ENCODE data around the gene KRTAP10-8.
"Not testable (repeated sequence)": the region's sequence is repeated elsewhere in the genome, so short reads cannot be mapped to it uniquely, and the experiment has no call there.

Gene KRTAP10-8

DNA sequence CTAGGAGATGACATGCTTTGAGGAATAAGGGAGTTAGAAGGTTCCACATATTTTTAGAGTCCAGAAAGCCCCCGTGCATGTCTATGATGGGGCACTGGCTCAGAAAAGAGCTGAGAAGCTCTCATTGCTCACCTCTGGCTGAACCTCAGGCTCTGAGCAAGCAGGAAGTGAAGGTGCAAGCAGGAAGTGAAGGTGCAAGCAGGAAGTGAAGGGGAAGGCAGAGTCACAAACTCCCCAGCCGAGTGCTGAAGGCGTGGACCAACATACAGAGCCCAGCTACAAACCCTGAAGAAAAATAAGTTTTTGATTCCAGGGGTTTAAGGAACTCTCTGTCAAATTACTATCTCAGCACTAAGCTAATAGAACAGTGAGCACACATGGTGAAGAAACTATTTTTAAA is 7.0 kb downstream of the KRTAP10-8 start:
- peak; percentile 69 for DNase-seq

DNA sequence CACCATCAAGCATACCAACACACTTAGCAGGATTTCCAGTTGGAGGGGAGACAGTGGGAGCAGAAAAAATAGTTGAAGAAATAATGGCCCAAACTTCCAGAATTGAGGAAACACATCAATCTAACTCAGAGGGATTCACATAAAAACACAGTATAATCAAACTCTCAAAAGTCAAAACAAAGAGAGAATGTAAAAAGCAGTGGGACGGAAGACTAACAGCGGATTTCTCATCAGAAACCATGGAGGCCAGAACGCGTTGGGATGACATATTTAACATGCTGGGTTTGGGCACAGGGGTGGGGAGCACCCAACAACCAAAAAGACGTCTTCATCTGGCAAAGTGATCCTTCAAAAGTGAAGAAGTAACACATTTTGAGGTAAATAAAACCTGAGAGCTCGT is 8.0 kb downstream of the KRTAP10-8 start:
- no peak for DNase-seq

DNA sequence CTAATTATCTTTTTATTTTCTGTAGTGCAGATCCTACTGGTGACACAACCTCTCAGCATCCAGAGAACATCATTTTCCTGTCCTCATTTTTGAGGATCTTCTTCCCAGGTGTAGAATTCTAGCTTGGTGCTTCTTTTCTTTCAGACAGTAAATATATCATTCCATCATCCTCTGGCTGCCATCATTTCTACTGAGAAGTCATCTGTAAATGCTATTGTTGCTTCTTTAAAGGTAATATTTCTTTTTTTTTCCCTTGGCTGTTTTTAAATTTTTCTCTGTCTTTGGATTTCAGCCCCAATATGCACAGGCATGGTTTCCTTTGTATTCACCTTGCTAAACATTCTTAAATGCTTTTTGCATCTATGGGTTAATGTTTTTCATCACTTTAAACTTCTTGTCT is 11.7 kb downstream of the KRTAP10-8 start:
- no peak for DNase-seq

DNA sequence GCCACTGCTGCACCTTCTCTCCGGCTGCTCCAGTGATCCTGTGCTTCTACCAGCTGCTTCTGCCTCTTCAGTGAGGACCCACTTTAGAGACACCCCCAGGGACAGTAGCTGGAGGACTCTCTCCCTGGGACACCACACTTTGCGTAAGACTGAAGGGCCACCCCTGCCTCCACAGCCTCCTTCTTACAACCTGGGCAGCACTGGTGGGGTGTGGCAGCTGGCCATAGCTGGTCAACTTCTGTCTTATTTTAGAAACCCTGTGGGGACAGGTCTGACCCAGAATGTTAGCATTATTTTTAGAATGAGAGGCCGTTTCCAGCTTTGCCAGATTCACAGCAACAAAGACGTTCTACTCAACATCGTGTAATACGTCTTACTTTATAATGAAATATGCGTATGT is 13.9 kb downstream of the KRTAP10-8 start:
- no peak for DNase-seq

DNA sequence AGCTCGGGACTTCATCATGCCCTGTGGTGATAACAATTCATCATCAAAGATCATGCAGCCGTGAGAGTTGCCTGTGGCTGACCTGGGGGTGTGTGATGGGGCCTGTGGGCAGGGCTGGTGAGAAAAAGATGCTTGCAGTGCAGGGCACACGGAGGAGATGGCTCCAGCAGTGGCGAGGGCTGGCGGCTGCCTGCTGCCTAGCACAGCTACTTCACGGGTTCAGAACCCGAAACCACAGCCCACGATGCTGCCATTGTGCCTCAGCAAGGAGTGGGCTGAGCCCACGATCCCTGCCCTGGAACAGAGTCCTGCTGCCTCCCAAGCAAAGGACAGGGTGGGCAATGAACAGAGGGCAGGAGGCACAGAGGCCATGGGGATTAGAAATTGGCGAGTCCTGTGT is 14.4 kb downstream of the KRTAP10-8 start:
- DNase-seq = peak; percentile 29

DNA sequence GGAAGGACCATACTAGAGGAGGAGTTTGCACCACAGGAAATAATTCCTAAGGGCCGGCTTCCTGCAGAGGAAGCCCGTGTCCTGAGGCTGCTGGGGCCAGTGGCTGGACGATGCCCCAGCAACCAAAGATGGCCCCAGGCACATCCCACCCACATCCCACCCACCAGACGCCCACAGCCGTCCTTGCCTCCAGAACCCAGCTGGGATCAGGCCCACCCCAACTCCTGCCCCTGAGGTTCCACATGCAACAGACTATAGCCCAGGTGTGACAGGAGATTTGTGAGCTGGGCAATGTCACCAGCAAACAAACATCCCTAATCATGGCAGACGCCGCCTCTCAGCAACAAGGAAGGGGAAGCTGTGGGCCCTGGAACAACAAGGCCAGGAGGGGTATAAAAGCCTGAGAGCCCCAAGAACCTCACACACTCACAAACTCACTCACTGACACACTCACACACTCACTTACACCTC is 14.8 kb downstream of the KRTAP10-8 start, which contains the start of gene KRTAP10-9:
Gene KRTAP10-9 (plus strand): TSS at position 421 of the 471 bp plus-strand sequence. CDS start 79 bp downstream, outside the sequence.
- DNase-seq = no peak

DNA sequence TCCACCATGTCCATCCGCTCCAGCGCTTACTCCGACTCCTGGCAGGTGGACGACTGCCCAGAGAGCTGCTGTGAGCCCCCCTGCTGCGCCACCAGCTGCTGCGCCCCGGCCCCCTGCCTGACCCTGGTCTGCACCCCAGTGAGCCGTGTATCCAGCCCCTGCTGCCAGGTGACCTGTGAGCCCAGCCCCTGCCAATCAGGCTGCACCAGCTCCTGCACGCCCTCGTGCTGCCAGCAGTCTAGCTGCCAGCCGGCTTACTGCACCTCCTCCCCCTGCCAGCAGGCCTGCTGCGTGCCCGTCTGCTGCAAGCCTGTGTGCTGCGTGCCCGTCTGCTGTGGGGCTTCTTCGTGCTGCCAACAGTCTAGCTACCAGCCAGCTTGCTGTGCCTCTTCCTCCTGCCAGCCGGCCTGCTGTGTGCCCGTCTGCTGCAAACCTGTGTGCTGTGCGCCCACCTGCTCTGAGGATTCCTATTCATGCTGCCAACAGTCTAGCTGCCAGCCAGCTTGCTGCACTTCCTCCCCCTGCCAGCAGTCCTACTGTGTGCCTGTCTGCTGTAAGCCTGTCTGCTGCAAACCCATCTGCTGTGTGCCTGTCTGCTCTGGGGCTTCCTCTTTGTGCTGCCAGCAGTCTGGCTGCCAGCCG is 15.4 kb downstream of the KRTAP10-8 start:
- DNase-seq = not testable (repeated sequence)

DNA sequence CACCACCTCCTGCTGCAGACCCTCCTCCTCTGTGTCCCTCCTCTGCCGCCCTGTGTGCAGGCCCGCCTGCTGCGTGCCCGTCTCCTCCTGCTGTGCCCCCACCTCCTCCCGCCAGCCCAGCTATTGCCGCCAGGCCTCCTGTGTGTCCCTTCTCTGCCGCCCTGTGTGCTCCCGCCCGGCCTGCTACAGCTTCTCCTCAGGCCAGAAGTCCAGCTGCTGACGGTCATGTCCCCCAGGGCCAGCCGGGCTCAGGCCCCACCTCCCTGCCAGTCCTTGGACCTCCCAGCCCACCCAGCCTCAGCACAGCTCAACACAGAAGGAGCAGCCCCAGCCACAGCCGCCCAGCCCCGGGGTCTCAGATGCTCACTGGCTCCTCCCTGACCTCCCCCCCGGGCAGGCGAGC is 16.0 kb downstream of the KRTAP10-8 start:
- not testable (repeated sequence) for DNase-seq

DNA sequence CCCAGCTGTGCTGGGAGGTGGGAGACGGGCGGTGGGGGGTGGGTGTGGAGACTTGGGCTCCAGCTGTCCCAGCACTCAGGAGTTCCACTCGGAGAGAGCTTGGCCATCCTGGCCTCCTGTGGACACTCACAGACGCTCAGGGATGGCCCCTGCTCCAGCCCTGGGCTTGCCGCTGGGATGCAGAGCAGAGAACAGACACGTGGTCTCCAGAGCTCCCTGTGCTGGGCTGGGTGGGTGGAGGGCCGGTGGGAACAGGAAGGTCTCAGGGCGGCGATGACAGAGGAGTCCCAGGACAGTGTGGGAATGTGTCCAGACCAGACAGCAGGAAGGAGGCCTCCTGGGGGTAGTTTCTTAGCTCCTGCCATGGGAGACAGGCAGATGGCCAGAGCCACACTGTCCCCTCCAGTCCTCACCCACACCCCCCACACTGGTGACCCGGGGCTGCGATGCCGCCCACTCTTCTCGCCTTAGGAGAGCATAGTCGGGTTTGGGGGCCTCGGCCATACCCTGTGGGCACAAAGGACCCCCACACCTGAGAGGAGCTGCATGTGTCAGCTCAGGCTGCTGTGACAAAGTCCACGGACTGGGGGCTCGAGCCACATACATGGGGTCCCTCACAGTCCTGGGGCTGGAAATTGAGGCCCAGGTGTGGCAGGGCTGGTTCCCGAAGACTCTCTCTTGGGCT is 17.0 kb downstream of the KRTAP10-8 start:
- no peak for DNase-seq

DNA sequence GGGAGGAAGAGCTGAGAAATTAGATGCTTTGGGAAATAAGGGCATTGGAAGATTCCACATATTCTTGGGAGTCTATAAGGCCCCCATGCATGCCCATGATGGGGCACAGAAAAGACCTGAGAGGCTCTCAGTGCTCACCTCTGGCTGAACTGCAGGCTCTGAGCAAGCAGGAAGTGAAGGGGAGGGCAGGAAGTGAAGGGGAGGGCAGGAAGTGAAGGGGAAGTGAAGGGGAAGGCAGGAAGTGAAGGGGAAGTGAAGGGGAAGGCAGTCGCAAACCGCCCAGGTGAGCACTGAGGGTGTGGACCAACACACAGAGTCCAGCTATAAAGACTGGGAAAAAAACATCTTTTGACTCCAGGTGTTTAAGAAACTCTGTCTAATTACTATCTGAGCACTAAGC is 18.6 kb downstream of the KRTAP10-8 start:
- peak; percentile 18 for DNase-seq

DNA sequence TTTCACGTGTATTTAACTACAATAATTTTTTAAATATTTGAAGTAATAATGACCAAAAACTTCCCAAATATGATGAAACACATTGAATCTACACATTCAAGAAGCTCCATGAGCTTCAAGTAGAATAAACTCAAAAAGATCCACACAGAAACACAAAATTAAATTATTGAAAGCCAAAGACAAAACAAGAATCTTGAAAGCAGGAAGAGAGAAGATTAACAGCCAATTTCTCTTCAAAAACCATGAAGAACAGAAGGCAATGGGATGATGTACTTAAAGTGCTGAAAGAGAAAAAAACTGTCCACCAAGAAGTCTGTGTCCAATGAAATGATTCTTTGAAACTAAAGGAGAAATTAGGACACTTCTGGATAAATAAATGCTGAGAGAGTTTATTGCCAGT is 20.2 kb downstream of the KRTAP10-8 start:
- DNase-seq = no peak

DNA sequence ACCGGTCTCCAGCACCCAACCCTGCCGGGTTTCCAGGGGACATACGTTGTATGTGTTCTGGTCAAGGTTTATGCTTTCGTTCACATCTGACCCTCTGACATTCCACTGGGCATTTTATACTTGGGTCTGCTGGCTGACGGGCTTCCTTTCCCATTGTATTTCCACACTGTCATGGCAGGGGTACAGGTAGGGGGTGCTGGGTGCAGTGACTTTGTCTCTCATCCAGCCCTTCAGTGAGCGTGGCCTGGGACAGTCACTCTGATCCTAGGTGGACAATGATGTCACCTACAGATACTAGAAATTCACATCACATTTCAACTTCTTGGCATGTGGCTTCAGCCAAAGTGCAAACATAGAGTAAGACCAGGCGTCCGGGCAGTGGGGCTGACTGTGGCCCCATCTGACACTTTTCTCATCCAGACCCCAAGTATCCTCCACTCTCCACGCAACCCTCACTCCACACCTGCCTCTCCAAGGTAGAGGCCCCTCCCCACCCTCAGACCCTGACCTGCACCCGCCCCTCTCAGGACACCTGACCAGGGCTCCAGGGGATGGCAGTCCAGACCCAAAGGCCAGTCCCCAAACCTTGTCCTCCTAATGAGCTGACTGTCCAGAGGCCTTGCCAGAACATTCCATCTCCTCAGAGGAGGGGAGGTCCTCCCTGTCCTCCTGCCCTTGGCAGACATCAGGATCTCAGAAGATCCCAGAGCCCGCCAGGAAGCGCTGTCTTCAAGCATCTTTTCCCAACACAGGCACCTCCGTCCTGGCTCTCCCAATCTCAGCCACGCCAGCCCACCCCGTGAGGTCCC is 24.5 kb downstream of the KRTAP10-8 start:
- DNase-seq = no peak

DNA sequence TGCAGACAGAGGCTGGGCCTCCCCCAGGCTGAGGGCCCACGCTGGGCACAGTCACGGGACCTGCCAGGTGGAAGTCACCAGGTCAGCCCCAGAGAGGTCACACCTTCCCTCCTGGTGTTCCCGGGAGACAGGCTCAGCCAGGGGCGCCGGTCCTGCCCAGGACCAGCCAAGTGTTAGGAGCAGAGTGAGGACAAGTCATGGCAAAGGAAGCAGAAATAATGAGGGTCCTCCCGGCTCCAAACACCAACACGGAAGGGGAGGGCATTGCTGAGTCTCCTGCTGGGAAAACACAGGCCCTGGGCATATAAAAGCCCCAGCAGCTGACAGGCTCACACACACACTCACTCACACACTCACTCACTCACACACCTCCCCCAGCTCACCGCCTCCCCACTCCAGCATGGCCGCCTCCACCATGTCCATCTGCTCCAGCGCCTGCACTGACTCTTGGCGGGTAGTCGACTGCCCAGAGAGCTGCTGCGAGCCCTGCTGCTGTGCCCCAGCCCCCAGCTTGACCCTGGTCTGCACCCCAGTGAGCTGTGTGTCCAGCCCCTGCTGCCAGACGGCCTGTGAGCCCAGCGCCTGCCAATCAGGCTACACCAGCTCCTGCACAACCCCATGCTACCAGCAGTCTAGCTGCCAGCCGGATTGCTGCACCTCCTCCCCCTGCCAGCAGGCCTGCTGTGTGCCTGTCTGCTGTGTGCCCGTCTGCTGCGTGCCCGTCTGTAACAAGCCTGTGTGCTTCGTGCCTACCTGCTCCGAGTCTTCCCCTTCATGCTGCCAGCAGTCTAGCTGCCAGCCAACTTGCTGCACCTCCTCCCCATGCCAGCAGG is 25.4 kb downstream of the KRTAP10-8 start, which contains the start of gene KRTAP10-10:
Gene KRTAP10-10 (plus strand): TSS at position 339 of the 833 bp plus-strand sequence. CDS start 62 bp downstream, at position 401.
- DNase-seq = no peak

DNA sequence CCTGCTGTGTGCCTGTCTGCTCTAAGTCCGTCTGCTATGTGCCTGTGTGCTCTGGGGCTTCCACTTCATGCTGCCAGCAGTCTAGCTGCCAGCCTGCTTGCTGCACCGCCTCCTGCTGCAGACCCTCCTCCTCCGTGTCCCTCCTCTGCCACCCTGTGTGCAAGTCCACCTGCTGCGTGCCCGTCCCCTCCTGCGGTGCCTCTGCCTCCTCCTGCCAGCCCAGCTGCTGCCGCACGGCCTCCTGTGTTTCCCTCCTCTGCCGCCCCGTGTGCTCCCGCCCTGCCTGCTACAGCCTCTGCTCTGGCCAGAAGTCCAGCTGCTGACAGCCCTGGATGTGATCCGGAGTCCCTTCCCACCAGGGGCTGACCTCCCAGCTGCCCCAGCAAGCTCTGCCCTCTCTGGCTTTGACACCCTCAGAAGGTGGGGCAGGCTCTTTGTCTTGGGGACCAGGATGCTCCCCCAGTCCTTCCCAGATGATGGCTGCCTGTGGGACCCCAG is 26.0 kb downstream of the KRTAP10-8 start:
- DNase-seq = not testable (repeated sequence)

DNA sequence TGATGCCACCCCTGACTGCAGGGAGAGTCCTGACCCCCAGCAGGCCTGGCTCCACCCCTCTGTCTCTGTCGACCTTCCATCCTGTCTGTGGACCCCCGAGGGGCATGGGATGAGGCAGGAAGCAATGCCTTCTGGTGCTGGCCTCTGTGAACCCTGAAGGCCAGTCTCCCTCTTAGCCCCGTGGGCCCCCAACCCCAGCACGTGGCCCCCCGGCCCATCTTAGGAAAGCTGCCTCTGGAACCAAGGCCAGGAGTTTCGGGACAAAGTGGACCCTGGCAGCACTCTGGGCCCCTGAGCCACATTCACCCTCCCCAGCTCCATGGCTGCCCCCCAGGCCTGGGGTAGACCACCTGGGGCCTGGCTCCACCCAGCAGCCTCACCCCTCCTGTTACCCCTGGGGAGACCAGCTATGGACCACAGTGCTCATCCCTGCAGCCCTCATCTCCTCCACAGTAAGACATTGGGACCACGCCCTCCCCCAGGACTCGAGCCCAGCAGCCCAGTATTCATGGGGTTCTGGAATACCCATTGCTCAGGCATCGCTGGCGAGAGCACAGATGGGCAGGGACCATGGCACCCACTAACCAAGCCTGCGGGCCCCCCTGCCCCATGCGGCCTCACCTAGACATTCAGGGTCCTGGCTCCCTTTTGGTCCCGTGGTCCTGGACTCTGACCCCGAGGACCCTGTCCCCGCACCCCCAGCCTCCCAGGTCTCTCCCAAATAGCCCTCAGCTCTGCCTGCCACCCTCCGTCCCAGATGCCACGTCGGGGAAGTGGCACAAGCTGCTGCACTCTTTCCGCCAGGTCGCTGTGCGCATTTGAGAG is 26.8 kb downstream of the KRTAP10-8 start:
- not testable (repeated sequence) for DNase-seq

DNA sequence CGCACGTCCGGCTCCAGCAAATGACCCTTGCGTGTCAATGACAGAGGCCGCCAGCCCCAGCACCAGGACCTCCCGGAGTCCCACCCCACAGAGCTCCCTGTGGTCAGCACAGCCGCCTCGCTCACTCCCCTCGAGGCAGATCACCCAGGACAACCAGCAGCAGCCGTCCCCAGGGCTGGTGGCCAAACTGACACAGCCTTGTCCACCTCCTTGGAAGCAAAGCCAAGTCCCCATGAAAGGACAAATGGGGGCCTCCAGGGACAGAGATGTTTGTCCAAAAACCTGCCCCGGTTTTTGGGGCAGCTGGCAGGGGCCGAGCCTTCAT is 27.4 kb downstream of the KRTAP10-8 start:
- no peak for DNase-seq

DNA sequence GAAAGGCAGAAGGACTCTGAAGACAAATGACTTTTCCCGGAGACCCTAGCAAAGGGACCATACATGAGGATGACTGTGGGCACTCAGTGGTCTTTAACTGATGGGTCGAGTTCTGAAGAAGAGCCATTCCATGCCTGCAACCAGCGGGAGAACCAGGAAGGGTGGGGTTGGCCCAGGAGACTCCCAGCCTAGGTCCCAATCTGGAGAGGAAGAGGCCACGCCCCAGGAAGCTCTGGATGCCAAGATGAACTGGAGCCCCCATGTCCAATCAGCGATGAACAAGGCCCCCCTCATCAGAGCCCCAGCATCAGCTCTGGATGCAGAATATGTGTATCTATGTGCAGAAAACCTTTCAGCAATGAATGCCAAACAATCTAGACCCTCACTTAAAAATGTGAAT is 28.9 kb downstream of the KRTAP10-8 start:
- DNase-seq = no peak

DNA sequence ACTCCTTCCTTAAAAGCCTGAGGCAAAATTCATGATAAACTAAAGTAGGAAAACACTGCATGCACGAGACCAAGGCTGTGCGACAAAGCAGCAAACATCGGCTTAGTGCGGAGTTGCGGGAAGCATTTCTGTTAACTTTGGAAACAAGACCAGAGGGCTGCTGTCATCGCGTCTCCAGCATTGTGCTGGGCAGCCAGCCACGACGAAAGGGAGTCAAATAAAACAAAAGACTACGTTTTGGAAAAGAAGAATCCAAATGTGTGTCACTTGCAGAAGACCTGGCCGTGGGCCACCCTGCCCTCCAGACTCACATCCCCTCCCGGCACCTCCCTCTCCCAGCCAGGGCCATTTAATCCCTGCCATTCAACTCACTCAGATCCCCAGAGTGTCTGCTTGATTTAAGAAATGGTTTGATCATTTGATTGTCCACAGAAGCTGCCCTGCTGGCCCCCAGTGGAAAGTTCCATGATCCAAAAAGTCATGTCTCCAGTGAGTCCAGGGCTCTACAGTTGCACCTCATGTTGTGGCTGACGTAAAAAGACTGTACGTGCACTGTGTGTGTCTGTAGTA is 31.9 kb downstream of the KRTAP10-8 start:
- DNase-seq = no peak

DNA sequence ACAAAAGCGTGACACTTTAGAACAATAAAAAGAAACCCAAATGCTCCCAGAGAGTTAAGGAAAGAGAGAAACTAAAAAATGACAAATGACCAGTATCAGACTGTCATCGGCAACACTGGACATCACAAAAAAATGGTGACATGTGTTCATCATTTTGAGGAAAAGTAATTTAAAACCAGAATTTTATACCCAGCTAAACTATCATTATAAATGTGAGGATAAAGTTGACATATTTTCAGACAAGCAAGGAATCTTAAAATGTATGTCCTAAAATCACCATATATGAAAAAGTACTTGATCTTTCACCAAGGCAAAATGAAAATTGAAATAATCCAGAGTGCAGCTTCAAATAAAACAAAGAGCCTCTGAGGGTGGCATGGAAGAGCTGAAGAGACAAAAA is 33.0 kb downstream of the KRTAP10-8 start:
- DNase-seq = no peak

DNA sequence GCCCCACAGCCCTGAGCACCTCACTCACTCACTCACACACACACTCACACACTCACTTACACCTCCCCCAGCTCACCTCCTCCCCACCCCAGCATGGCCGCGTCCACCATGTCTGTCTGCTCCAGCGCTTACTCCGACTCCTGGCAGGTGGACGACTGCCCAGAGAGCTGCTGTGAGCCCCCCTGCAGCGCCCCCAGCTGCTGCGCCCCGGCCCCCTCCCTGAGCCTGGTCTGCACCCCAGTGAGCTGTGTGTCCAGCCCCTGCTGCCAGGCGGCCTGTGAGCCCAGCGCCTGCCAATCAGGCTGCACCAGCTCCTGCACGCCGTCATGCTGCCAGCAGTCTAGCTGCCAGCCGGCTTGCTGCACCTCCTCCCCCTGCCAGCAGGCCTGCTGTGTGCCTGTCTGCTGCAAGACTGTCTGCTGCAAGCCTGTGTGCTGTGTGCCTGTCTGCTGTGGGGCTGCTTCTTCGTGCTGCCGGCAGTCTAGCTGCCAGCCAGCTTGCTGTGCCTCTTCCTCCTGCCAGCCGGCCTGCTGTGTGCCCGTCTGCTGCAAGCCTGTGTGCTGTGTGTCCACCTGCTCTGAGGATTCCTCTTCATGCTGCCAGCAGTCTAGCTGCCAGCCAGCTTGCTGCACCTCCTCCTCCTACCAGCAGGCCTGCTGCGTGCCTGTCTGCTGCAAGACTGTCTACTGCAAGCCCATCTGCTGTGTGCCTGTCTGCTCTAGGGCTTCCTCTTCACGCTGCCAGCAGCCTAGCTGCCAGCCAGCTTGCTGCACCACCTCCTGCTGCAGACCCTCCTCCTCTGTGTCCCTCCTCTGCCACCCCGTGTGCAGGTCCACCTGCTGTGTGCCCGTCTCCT is 34.7 kb downstream of the KRTAP10-8 start, which contains the start of gene KRTAP10-11:
Gene KRTAP10-11 (plus strand): TSS at position 49 of the 856 bp plus-strand sequence. CDS start 45 bp downstream, at position 94.
- not testable (repeated sequence) for DNase-seq

Measured in CD4-positive, alpha-beta T cell treated with Interferon gamma for 1 hour (primary cell).